GM18505 (cell line): ENCODE data around the gene C4A.
A peak's percentile ranks its signal among the peaks of the same experiment; 100 is the strongest.

ENCODE experiments used
- ATAC-seq: cut with Tn5 transposase; IDR thresholded peaks from one replicate; pipeline ENCODE4 v1.9.1; 2021; ENCODE audit not compliant: unreplicated experiment
- POLR2A ChIP-seq: IDR thresholded peaks from 4 replicates; pipeline ENCODE4 v1.6.1; 2011; ENCODE audit warnings: borderline replicate concordance; ENCODE audit not compliant: insufficient read depth, insufficient read length; ENCODE audit errors: extremely low read depth

C4A gene

GRCh38 chr6:31949926-31950548 lies 31.8 kb upstream of the C4A start:
- no peak for TF ChIP-seq POLR2A
- no peak for ATAC-seq

- no peak for ATAC-seq
- no peak for TF ChIP-seq POLR2A
Measured at GRCh38 chr6:31952140-31952805, 29.6 kb upstream of the C4A start.

GRCh38 chr6:31952890-31953289 lies 29.0 kb upstream of the C4A start:
- no peak for ATAC-seq
- TF ChIP-seq POLR2A = no peak

- no peak for TF ChIP-seq POLR2A
- ATAC-seq = no peak
Measured at GRCh38 chr6:31954511-31954910, 27.3 kb upstream of the C4A start.

GRCh38 chr6:31956796-31957195 lies 25.1 kb upstream of the C4A start:
- no peak for TF ChIP-seq POLR2A

GRCh38 chr6:31958412-31958740 lies 23.5 kb upstream of the C4A start:
- peak; percentile 10 for ATAC-seq

More at GRCh38 chr6:31956796-31957195, 25.1 kb upstream of the C4A start:
- ATAC-seq = no peak

GRCh38 chr6:31958741-31959739 lies 22.8 kb upstream of the C4A start, which contains the start of the genes NELFE and SKIC2:
Gene NELFE (minus strand): TSS chr6:31958971. CDS start chr6:31958446, 525 bp downstream.
Gene SKIC2 (plus strand): TSS chr6:31959175. CDS start chr6:31959193, 18 bp downstream.
- TF ChIP-seq POLR2A = peak; percentile 93
- peak; percentile 97 for ATAC-seq

More at GRCh38 chr6:31958412-31958740, 23.5 kb upstream of the C4A start:
- TF ChIP-seq POLR2A = no peak

GRCh38 chr6:31961616-31962015 lies 20.2 kb upstream of the C4A start:
- TF ChIP-seq POLR2A = no peak
- no peak for ATAC-seq

GRCh38 chr6:31963921-31964320 lies 17.9 kb upstream of the C4A start:
- TF ChIP-seq POLR2A = no peak
- ATAC-seq = no peak

- ATAC-seq = no peak
Measured at GRCh38 chr6:31965700-31966099, 16.2 kb upstream of the C4A start.

GRCh38 chr6:31966506-31966905 lies 15.4 kb upstream of the C4A start:
- ATAC-seq = no peak
- no peak for TF ChIP-seq POLR2A

More at GRCh38 chr6:31965700-31966099, 16.2 kb upstream of the C4A start:
- no peak for TF ChIP-seq POLR2A

- no peak for ATAC-seq
- TF ChIP-seq POLR2A = no peak
Measured at GRCh38 chr6:31966997-31967925, 14.6 kb upstream of the C4A start.
